A549 (cell line): ENCODE data around the gene AQR. TPM values are rescaled to one million over a fixed set of nuclear protein-coding genes. Genes with fewer than 3 reads are reported as not detected.

ENCODE experiments used
- ATAC-seq, 2 experiments: fragments of 200-7000 bp in 1 of 2; fragments of >200 bp in 1 of 2; cut with Nextera tagmentation in 1 of 2; cut with Tn5 transposase in 1 of 2; 3 replicates each; pipeline versions ENCODE4 v1.8.0 to v1.9.1; 2018 to 2020; ENCODE audit warnings: mild to moderate bottlenecking in 1 of 2, moderate library complexity in 1 of 2
- CTCF ChIA-PET: fragments of 300-600 bp; sonication (Branson Sonifier 250); formaldehyde crosslinking; extraction: SDS; loops from one replicate; lab custom pipeline; 2021; ENCODE audit warnings: antibody characterized with exemption, inconsistent platforms; lab: Yijun Ruan, JAX
- POLR2A ChIA-PET: fragments of 350-600 bp; formaldehyde crosslinking; extraction: SDS; loops from one replicate; lab custom pipeline; 2021; ENCODE audit warnings: antibody characterized with exemption, inconsistent platforms; lab: Yijun Ruan, JAX
- DNase-seq, 2 experiments: peaks; one replicate each; pipeline versions ENCODE4 v3.0.0 to v3.0.0-alpha.2; 2011 to 2016; ENCODE audit warnings: low read depth in 1 of 2, low spot score in 1 of 2
- FAIRE-seq: peaks from 2 replicates; lab custom pipeline; 2011; peaks lifted over from hg19 to GRCh38; lab: Jason Lieb, UNC
- H3K27ac ChIP-seq, 2 experiments: fragments of >200 bp; sonication (Bioruptor Twin); formaldehyde crosslinking; 3 replicates each; pipeline ENCODE4 v1.5.1; 2016 to 2017
- H3K4me1 ChIP-seq: fragments of >200 bp; sonication (Bioruptor Twin); formaldehyde crosslinking; 3 replicates; pipeline ENCODE4 v1.6.1; 2016
- H3K4me2 ChIP-seq: fragments of >200 bp; sonication (Bioruptor Twin); formaldehyde crosslinking; 3 replicates; pipeline ENCODE4 v1.6.1; 2016
- H3K4me3 ChIP-seq: fragments of >200 bp; sonication (Bioruptor Twin); formaldehyde crosslinking; 3 replicates; pipeline ENCODE4 v1.5.1; 2016
- H3K9me3 ChIP-seq: fragments of >200 bp; sonication (Bioruptor Twin); formaldehyde crosslinking; 3 replicates; pipeline ENCODE4 v1.6.1; 2016
- CEBPB ChIP-seq, 2 experiments: fragments of >200 bp in 1 of 2; sonication (Bioruptor Twin) in 1 of 2; formaldehyde crosslinking in 1 of 2; IDR thresholded peaks; 2 replicates each; pipeline ENCODE4 v1.6.1; 2012 to 2016
- EHMT2 ChIP-seq: fragments of 200-600 bp; sonication (generic); IDR thresholded peaks from 2 replicates; pipeline ENCODE4 v1.6.1; 2016; ENCODE audit warnings: antibody characterized with exemption, low read depth, mild to moderate bottlenecking, moderate library complexity
- FOSL2 ChIP-seq, 2 experiments: fragments of 450-650 bp in 1 of 2; fragments of >200 bp in 1 of 2; sonication (Bioruptor Twin) in 1 of 2; formaldehyde crosslinking; IDR thresholded peaks; 2 replicates each; pipeline versions ENCODE4 v1.5.0 to v1.6.1; 2016 to 2020; ENCODE audit warnings: mild to moderate bottlenecking in 1 of 2, moderate library complexity in 1 of 2
- GATA3 ChIP-seq: IDR thresholded peaks from 2 replicates; pipeline ENCODE4 v1.6.1; 2012; ENCODE audit warnings: borderline replicate concordance
- HOXA7 ChIP-seq: fragments of 250-450 bp; sonication (Bioruptor Pico); IDR thresholded peaks from 2 replicates; pipeline ENCODE4 v1.5.0; 2020; ENCODE audit warnings: mild to moderate bottlenecking, moderate library complexity
- HOXB5 ChIP-seq: fragments of 250-450 bp; sonication (Bioruptor Pico); IDR thresholded peaks from 2 replicates; pipeline ENCODE4 v1.5.0; 2020; ENCODE audit warnings: mild to moderate bottlenecking, moderate library complexity
- KDM5A ChIP-seq: fragments of 200-600 bp; sonication (generic); IDR thresholded peaks from 2 replicates; pipeline ENCODE4 v1.6.1; 2016; ENCODE audit warnings: antibody characterized with exemption, mild to moderate bottlenecking
- MAFK ChIP-seq: fragments of 450-650 bp; IDR thresholded peaks from 2 replicates; pipeline ENCODE4 v1.6.1; 2014; ENCODE audit not compliant: partially characterized antibody
- MAZ ChIP-seq: fragments of 150-350 bp; IDR thresholded peaks from 2 replicates; pipeline ENCODE4 v1.6.1; 2014; ENCODE audit warnings: antibody characterized with exemption, low read depth, low read length, borderline replicate concordance
- NPAS2 ChIP-seq: fragments of 250-450 bp; sonication (Bioruptor Pico); IDR thresholded peaks from 2 replicates; pipeline ENCODE4 v1.8.0; 2022; ENCODE audit warnings: mild to moderate bottlenecking, moderate library complexity, borderline replicate concordance
- NR3C1 ChIP-seq: fragments of >200 bp; sonication (Bioruptor Twin); formaldehyde crosslinking; IDR thresholded peaks from 3 replicates; pipeline ENCODE4 v1.6.1; 2017
- POLR2A ChIP-seq: IDR thresholded peaks from 2 replicates; pipeline ENCODE4 v1.6.1; 2012; ENCODE audit warnings: mild to moderate bottlenecking, low read length
- POLR2AphosphoS2 ChIP-seq: conservative IDR thresholded peaks from 2 replicates; pipeline ENCODE4 v1.6.1; 2012; ENCODE audit warnings: low read length, improper control_type of control experiment, inconsistent platforms
- RAD21 ChIP-seq, 2 experiments: fragments of >200 bp in 1 of 2; sonication (Bioruptor Twin) in 1 of 2; formaldehyde crosslinking in 1 of 2; IDR thresholded peaks in 1 of 2; conservative IDR thresholded peaks in 1 of 2; 2 replicates in 1 of 2; 3 replicates in 1 of 2; pipeline ENCODE4 v1.6.1; 2012 to 2018; ENCODE audit warnings: inconsistent platforms in 1 of 2
- RARB ChIP-seq: fragments of 250-450 bp; sonication (Bioruptor Pico); IDR thresholded peaks from 2 replicates; pipeline ENCODE4 v1.8.0; 2021; ENCODE audit warnings: mild to moderate bottlenecking, moderate library complexity
- RNF2 ChIP-seq: fragments of 200-600 bp; sonication (generic); IDR thresholded peaks from 2 replicates; pipeline ENCODE4 v1.6.1; 2016; ENCODE audit warnings: low read depth, mild to moderate bottlenecking, antibody characterized with exemption, moderate library complexity, borderline replicate concordance
- SMC3 ChIP-seq: fragments of >200 bp; sonication (Bioruptor Twin); formaldehyde crosslinking; IDR thresholded peaks from 3 replicates; pipeline ENCODE4 v1.6.1; 2018; ENCODE audit warnings: inconsistent platforms
- SREBF2 ChIP-seq: fragments of 450-650 bp; IDR thresholded peaks from 2 replicates; pipeline ENCODE4 v1.6.1; 2014; ENCODE audit warnings: mild to moderate bottlenecking, moderate library complexity
- ZC3H11A ChIP-seq: fragments of 450-650 bp; IDR thresholded peaks from 2 replicates; pipeline ENCODE4 v1.6.1; 2014; ENCODE audit warnings: antibody characterized with exemption, mild to moderate bottlenecking
- ZFP36 ChIP-seq: fragments of 450-650 bp; IDR thresholded peaks from 2 replicates; pipeline ENCODE4 v1.6.1; 2014; ENCODE audit warnings: borderline replicate concordance; ENCODE audit not compliant: partially characterized antibody
- ZNF302 ChIP-seq: fragments of 250-450 bp; sonication (Bioruptor Pico); IDR thresholded peaks from 2 replicates; pipeline ENCODE4 v1.9.0; 2021; ENCODE audit warnings: inconsistent platforms, mild to moderate bottlenecking, moderate library complexity
- WGBS: methylation state at CpG from one replicate; pipeline ENCODE4 v1.1.6; 2017; ENCODE audit errors: missing lambda C conversion rate; 5-methylcytosine and 5-hydroxymethylcytosine counted together
- polyA plus RNA-seq, 4 experiments: library from polyadenylated mRNA; depleted of rRNA in 3 of 4; stranded (reverse); fragments of >200 nt; fragmentation: RNase III in 1 of 4; extraction: RNeasy Plus Mini Kit Qiagen cat#74134 plus additional on column Dnase treatment in 1 of 4; gene quantifications; 2 replicates in 3 of 4; 3 replicates in 1 of 4; pipeline ENCODE4 v1.2.3, GENCODE V29; 2011 to 2017
- TF ChIP-seq, protein P1 (sequence below): IDR thresholded peaks from 2 replicates; pipeline ENCODE4 v1.6.1; 2012; ENCODE audit warnings: low read depth, borderline replicate concordance
- TF ChIP-seq, protein P2 (sequence below): fragments of 250-450 bp; sonication (Bioruptor Pico); IDR thresholded peaks from 2 replicates; pipeline ENCODE4 v1.5.0; 2021; ENCODE audit warnings: mild to moderate bottlenecking, moderate library complexity, borderline replicate concordance
- TF ChIP-seq, protein P3 (sequence below): fragments of >200 bp; sonication (Bioruptor Twin); formaldehyde crosslinking; IDR thresholded peaks from 2 replicates; pipeline ENCODE4 v1.6.1; 2016
- TF ChIP-seq, protein P4 (sequence below): fragments of 150-350 bp; IDR thresholded peaks from 2 replicates; pipeline ENCODE4 v1.6.1; 2014; ENCODE audit warnings: low read depth, mild to moderate bottlenecking, low read length
- TF ChIP-seq, protein P5 (sequence below): fragments of >200 bp; sonication (Bioruptor Twin); formaldehyde crosslinking; IDR thresholded peaks from 3 replicates; pipeline ENCODE4 v1.6.1; 2016
- TF ChIP-seq, protein P6 (sequence below): fragments of 200-600 bp; sonication (generic); IDR thresholded peaks from 2 replicates; pipeline ENCODE4 v1.6.1; 2016; ENCODE audit warnings: antibody characterized with exemption, mild to moderate bottlenecking, moderate library complexity

Gene AQR
- polyA plus RNA-seq, 2 of the 4 experiments (the other 2 are of a cell fraction): 22.3 to 58.5 TPM

DNA sequence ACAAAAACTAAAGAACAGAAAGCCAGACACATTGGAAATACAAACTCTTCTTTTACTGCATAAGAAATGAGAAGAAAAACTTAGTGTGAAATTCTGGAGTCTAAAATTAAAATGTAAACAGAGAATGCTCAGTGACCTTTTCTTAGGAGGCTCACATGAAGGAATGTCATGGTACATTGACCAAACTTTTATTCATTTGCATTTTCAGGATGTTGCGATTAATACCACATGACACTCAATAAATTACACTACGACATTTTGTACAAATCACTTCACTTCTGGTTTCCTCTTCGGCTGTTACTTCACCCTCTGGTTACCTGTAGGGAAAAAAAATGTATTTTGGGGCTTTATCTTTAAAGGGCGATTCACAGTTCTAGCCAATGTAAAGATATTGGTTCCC lies 117.8 kb downstream of the AQR start:
- CTCF ChIA-PET: interaction anchor here (0.6 to 1.6 kb wide), 4 partner anchors 10 to 142 kb away, joined by 3 to 4 read pairs (median 4); no protein-coding TSS in a partner anchor
- no peak overlapping the region for H3K27ac ChIP-seq
- H3K9me3 ChIP-seq: no peaks in the 10 kb centered on the region
- ATAC-seq: no peak
- TF ChIP-seq HOXB5 (CRISPR knock-in tag): no peak
- no peak for TF ChIP-seq SMC3
- no peak for TF ChIP-seq POLR2AphosphoS2
- TF ChIP-seq SREBF2: no peak
- TF ChIP-seq, protein P1, sequence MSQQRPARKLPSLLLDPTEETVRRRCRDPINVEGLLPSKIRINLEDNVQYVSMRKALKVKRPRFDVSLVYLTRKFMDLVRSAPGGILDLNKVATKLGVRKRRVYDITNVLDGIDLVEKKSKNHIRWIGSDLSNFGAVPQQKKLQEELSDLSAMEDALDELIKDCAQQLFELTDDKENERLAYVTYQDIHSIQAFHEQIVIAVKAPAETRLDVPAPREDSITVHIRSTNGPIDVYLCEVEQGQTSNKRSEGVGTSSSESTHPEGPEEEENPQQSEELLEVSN: no peak
- no peak for TF ChIP-seq POLR2A
- TF ChIP-seq FOSL2 (IDR thresholded peaks at IDR 0.05): no peak
- no peak for TF ChIP-seq FOSL2 (CRISPR knock-in tag; IDR thresholded peaks at IDR 0.05)
- no peak for TF ChIP-seq EHMT2
- TF ChIP-seq ZNF302 (CRISPR knock-in tag): no peak
- TF ChIP-seq CEBPB (IDR thresholded peaks at IDR 0.05): no peak
- TF ChIP-seq, protein P2, sequence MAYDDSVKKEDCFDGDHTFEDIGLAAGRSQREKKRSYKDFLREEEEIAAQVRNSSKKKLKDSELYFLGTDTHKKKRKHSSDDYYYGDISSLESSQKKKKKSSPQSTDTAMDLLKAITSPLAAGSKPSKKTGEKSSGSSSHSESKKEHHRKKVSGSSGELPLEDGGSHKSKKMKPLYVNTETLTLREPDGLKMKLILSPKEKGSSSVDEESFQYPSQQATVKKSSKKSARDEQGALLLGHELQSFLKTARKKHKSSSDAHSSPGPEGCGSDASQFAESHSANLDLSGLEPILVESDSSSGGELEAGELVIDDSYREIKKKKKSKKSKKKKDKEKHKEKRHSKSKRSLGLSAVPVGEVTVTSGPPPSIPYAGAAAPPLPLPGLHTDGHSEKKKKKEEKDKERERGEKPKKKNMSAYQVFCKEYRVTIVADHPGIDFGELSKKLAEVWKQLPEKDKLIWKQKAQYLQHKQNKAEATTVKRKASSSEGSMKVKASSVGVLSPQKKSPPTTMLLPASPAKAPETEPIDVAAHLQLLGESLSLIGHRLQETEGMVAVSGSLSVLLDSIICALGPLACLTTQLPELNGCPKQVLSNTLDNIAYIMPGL (CRISPR knock-in tag): no peak
- no peak for TF ChIP-seq ZFP36
- no peak for TF ChIP-seq GATA3
- no peak for TF ChIP-seq ZC3H11A
- no peak for TF ChIP-seq NPAS2
- TF ChIP-seq, protein P3, sequence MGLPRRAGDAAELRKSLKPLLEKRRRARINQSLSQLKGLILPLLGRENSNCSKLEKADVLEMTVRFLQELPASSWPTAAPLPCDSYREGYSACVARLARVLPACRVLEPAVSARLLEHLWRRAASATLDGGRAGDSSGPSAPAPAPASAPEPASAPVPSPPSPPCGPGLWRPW: no peak
- TF ChIP-seq KDM5A: no peak
- TF ChIP-seq, protein P4, sequence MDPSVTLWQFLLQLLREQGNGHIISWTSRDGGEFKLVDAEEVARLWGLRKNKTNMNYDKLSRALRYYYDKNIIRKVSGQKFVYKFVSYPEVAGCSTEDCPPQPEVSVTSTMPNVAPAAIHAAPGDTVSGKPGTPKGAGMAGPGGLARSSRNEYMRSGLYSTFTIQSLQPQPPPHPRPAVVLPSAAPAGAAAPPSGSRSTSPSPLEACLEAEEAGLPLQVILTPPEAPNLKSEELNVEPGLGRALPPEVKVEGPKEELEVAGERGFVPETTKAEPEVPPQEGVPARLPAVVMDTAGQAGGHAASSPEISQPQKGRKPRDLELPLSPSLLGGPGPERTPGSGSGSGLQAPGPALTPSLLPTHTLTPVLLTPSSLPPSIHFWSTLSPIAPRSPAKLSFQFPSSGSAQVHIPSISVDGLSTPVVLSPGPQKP: no peak
- TF ChIP-seq NR3C1: no peak
- TF ChIP-seq, protein P5, sequence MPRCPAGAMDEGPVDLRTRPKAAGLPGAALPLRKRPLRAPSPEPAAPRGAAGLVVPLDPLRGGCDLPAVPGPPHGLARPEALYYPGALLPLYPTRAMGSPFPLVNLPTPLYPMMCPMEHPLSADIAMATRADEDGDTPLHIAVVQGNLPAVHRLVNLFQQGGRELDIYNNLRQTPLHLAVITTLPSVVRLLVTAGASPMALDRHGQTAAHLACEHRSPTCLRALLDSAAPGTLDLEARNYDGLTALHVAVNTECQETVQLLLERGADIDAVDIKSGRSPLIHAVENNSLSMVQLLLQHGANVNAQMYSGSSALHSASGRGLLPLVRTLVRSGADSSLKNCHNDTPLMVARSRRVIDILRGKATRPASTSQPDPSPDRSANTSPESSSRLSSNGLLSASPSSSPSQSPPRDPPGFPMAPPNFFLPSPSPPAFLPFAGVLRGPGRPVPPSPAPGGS: no peak
- DNase-seq: no peak
- no peak overlapping the region for H3K4me2 ChIP-seq
- peaks cover 17% of the 10 kb centered on the region; the same call in 2 of the 3 replicates for H3K4me1 ChIP-seq
- WGBS: 94% methylated on average over 4 of the region's 4 CpGs
- no peak overlapping the region for H3K4me3 ChIP-seq
- POLR2A ChIA-PET: interaction anchor here (1.1 kb wide), 1 partner anchor 9 kb away, joined by 3 read pairs; no protein-coding TSS in a partner anchor
- FAIRE-seq: peak; percentile 70

DNA sequence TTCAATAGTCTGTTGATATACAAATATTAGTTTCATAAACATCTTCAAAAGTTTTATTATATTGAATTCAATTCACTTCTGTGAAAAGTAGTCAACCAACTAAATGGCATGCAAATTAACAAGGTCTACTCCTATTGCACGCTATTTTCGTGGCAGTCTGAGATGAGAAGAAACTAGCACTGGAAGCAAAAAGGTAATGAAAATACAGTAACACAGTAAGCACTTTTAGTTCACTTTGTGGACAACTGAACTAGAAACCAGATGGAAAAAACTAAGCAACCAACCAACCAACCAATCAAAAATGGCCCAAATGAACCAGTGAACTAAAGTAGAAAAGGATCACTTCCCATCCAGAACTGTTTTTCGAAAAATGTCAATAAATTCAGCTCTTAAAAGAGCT lies 118.5 kb downstream of the AQR start:
- Histone ChIP-seq H3K4me3 (no peak overlapping the region), H3K9me3 (no peaks in the 10 kb centered on the region), H3K4me2 (no peak overlapping the region), H3K27ac (no peak overlapping the region), H3K4me1 (peaks cover 11% of the 10 kb centered on the region; the same call in 2 of the 3 replicates)
- FAIRE-seq (peak; percentile 32), DNase-seq (no peak), ATAC-seq (no peak)
- ChIA-PET CTCF (interaction anchor here (1.5 kb wide), 1 partner anchor 142 kb away, joined by 3 read pairs; no protein-coding TSS in a partner anchor), POLR2A (no interaction called here)
- 92% methylated on average over 3 of the region's 3 CpGs for WGBS
- no peak for TF ChIP-seq SMC3
- no peak for TF ChIP-seq EHMT2
- no peak for TF ChIP-seq ZC3H11A
- no peak for TF ChIP-seq ZNF302 (CRISPR knock-in tag)
- no peak for TF ChIP-seq RAD21 (conservative IDR thresholded peaks at IDR 0.05 in 1 of 2, IDR thresholded peaks at IDR 0.05 in 1 of 2)
- no peak for TF ChIP-seq RARB (CRISPR knock-in tag)
- no peak for TF ChIP-seq GATA3
- TF ChIP-seq, protein P6, sequence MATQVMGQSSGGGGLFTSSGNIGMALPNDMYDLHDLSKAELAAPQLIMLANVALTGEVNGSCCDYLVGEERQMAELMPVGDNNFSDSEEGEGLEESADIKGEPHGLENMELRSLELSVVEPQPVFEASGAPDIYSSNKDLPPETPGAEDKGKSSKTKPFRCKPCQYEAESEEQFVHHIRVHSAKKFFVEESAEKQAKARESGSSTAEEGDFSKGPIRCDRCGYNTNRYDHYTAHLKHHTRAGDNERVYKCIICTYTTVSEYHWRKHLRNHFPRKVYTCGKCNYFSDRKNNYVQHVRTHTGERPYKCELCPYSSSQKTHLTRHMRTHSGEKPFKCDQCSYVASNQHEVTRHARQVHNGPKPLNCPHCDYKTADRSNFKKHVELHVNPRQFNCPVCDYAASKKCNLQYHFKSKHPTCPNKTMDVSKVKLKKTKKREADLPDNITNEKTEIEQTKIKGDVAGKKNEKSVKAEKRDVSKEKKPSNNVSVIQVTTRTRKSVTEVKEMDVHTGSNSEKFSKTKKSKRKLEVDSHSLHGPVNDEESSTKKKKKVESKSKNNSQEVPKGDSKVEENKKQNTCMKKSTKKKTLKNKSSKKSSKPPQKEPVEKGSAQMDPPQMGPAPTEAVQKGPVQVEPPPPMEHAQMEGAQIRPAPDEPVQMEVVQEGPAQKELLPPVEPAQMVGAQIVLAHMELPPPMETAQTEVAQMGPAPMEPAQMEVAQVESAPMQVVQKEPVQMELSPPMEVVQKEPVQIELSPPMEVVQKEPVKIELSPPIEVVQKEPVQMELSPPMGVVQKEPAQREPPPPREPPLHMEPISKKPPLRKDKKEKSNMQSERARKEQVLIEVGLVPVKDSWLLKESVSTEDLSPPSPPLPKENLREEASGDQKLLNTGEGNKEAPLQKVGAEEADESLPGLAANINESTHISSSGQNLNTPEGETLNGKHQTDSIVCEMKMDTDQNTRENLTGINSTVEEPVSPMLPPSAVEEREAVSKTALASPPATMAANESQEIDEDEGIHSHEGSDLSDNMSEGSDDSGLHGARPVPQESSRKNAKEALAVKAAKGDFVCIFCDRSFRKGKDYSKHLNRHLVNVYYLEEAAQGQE: no peak
- no peak for TF ChIP-seq CEBPB (IDR thresholded peaks at IDR 0.05)
- no peak for TF ChIP-seq MAZ
- TF ChIP-seq HOXA7: no peak
- no peak for TF ChIP-seq RNF2
- no peak for TF ChIP-seq MAFK
